B cell (primary cell): Measurements from ENCODE around the gene OR52K1.

Source experiments
- CTCF ChIP-seq: fragments of 200-600 bp; IDR thresholded peaks from one replicate; pipeline ENCODE4 v1.8.0; 2022; ENCODE audit warnings: antibody characterized with exemption, mild to moderate bottlenecking
- EZH2 ChIP-seq: IDR thresholded peaks from 2 replicates; pipeline ENCODE4 v1.6.1; 2012; ENCODE audit warnings: borderline replicate concordance, low read depth, mild to moderate bottlenecking, moderate library complexity, low read length; ENCODE audit not compliant: insufficient read depth, poor library complexity, severe bottlenecking

GRCh38 chr11:4481240-4481582 lies 1.2 kb upstream of the OR52K1 start:
- no peak for TF ChIP-seq CTCF
- TF ChIP-seq EZH2, result no peak
